ENCODE measurements around the gene CYP24A1. TPM values are rescaled to one million over a fixed set of nuclear protein-coding genes. Genes with fewer than 3 reads are reported as not detected.
"Not testable (repeated sequence)": the region's sequence is repeated elsewhere in the genome, so short reads cannot be mapped to it uniquely, and the experiment has no call there.

The CYP24A1 gene
- total RNA-seq, 1 donor, result not detected

DNA sequence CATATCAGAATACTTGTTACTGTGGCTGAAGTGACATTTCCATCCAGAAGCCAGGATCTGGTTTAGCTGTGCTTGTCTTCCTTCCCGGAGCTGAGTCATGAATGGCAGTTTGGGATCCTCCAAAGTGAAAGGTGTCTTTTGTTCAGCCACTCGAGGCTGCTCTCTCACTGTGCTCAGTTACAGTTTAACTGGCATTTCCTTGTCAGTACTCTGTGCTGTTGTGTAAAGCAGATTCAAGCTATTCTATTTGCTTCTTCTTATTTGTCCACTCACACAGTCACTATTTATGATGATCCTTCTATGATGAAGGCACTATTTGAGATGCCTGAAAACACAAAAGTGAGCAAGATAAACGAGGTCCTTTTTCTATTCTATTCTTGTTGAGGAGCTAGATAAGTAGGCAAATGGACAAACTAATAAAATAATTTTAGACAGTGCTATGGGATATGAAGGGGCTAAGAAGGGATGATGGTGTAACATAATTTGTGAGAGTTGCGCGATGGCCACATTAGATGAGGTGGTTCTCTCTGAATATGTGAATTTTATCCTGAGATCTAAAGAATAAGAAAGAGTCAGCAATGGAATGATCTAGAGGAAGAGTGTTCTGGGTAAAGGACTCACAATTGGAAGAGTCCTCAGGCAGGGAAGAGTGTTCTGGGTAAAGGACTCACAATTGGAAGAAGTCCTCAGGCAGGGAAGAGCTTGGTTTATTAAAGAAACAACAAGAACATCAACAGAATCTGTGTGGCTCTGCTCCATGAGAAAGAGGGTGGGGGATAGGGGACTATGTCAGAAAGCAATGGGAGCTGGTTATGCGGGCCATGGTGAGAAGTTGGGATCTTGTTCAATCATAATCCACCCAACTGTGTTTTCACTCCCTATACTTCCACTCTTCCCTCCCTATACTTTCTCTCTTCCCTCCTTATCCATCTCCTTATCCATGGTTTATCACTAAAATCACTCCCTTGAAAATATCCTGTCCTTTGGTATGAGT is 40.1 kb downstream of the CYP24A1 start:
- no peak for DNase-seq (ENCODE audit: insufficient read length, low spot score, missing footprints)
- Histone ChIP-seq H3K9me3 (ENCODE audit: low read depth, low read length) (no peaks in the 10 kb centered on the region), H3K4me2 (ENCODE audit: insufficient read depth, low read length) (peak overlapping the region; percentile 59), H3K4me3 (ENCODE audit: insufficient read depth, low read length) (peak overlapping the region; percentile 41), H3K36me3 (ENCODE audit: insufficient read depth, low read length) (no peaks in the 10 kb centered on the region), H3K27me3 (ENCODE audit: insufficient read depth, low read length) (no peaks in the 10 kb centered on the region), H3K79me2 (ENCODE audit: insufficient read depth, low read length) (no peaks in the 10 kb centered on the region), H3K4me1 (ENCODE audit: insufficient read depth, low read length) (peaks cover 31% of the 10 kb centered on the region), H3K27ac (ENCODE audit: low read depth, low read length) (peak overlapping the region; percentile 94), H2AFZ (ENCODE audit: low read length) (peak overlapping the region; percentile 68), H4K20me1 (ENCODE audit: insufficient read depth, low read length) (no peaks in the 10 kb centered on the region)
- no peak for TF ChIP-seq CTCF (IDR thresholded peaks at IDR 0.05; ENCODE audit: extremely low read depth, low read depth, low read length)

GRCh38 chr20:54132612-54133433 is 41.0 kb downstream of the CYP24A1 start:
- no peaks in the 10 kb centered on the region for H3K9me3 ChIP-seq (ENCODE audit: low read depth, low read length)
- peak overlapping the region; percentile 60 for H3K4me2 ChIP-seq (ENCODE audit: insufficient read depth, low read length)
- H4K20me1 ChIP-seq (ENCODE audit: insufficient read depth, low read length), result no peaks in the 10 kb centered on the region
- H3K79me2 ChIP-seq (ENCODE audit: insufficient read depth, low read length), result no peaks in the 10 kb centered on the region
- H3K27ac ChIP-seq (ENCODE audit: low read depth, low read length), result peak overlapping the region; percentile 94
- TF ChIP-seq CTCF (IDR thresholded peaks at IDR 0.05; ENCODE audit: extremely low read depth, low read depth, low read length), result no peak
- H3K4me3 ChIP-seq (ENCODE audit: insufficient read depth, low read length), result peak overlapping the region; percentile 41
- no peaks in the 10 kb centered on the region for H3K27me3 ChIP-seq (ENCODE audit: insufficient read depth, low read length)
- H2AFZ ChIP-seq (ENCODE audit: low read length), result peak overlapping the region; percentile 68
- H3K4me1 ChIP-seq (ENCODE audit: insufficient read depth, low read length), result peaks cover 31% of the 10 kb centered on the region
- peak; percentile 90 for DNase-seq (ENCODE audit: insufficient read length, low spot score, missing footprints)
- no peaks in the 10 kb centered on the region for H3K36me3 ChIP-seq (ENCODE audit: insufficient read depth, low read length)

GRCh38 chr20:54131675-54132611 is 41.8 kb downstream of the CYP24A1 start:
- no peak overlapping the region for H2AFZ ChIP-seq (ENCODE audit: low read length)
- H3K4me1 ChIP-seq (ENCODE audit: insufficient read depth, low read length), result peaks cover 31% of the 10 kb centered on the region
- peak overlapping the region; percentile 94 for H3K27ac ChIP-seq (ENCODE audit: low read depth, low read length)
- H3K79me2 ChIP-seq (ENCODE audit: insufficient read depth, low read length), result no peaks in the 10 kb centered on the region
- no peaks in the 10 kb centered on the region for H3K9me3 ChIP-seq (ENCODE audit: low read depth, low read length)
- H3K27me3 ChIP-seq (ENCODE audit: insufficient read depth, low read length), result no peaks in the 10 kb centered on the region
- H3K4me3 ChIP-seq (ENCODE audit: insufficient read depth, low read length), result peak overlapping the region; percentile 9
- TF ChIP-seq CTCF (IDR thresholded peaks at IDR 0.05; ENCODE audit: extremely low read depth, low read depth, low read length), result no peak
- H3K36me3 ChIP-seq (ENCODE audit: insufficient read depth, low read length), result no peaks in the 10 kb centered on the region
- peak overlapping the region; percentile 60 for H3K4me2 ChIP-seq (ENCODE audit: insufficient read depth, low read length)
- peak; percentile 1 for DNase-seq (ENCODE audit: insufficient read length, low spot score, missing footprints)
- no peaks in the 10 kb centered on the region for H4K20me1 ChIP-seq (ENCODE audit: insufficient read depth, low read length)

GRCh38 chr20:54131125-54131524 is 42.7 kb downstream of the CYP24A1 start:
- H3K4me3 ChIP-seq (ENCODE audit: insufficient read depth, low read length); H4K20me1 ChIP-seq (ENCODE audit: insufficient read depth, low read length); H3K9me3 ChIP-seq (ENCODE audit: low read depth, low read length); DNase-seq (ENCODE audit: insufficient read length, low spot score, missing footprints); H3K79me2 ChIP-seq (ENCODE audit: insufficient read depth, low read length); H3K4me2 ChIP-seq (ENCODE audit: insufficient read depth, low read length); H3K27me3 ChIP-seq (ENCODE audit: insufficient read depth, low read length); H3K36me3 ChIP-seq (ENCODE audit: insufficient read depth, low read length); H2AFZ ChIP-seq (ENCODE audit: low read length); H3K27ac ChIP-seq (ENCODE audit: low read depth, low read length): not testable (repeated sequence)
- H3K4me1 ChIP-seq (ENCODE audit: insufficient read depth, low read length), result peaks cover 31% of the 10 kb centered on the region
